SHP77 (cell line): ENCODE measurements around the gene CEACAM8.
"Not testable (repeated sequence)": the region's sequence is repeated elsewhere in the genome, so short reads cannot be mapped to it uniquely, and the experiment has no call there.

Experiments
- DNase-seq, 2 experiments: peaks; one replicate each; lab custom pipeline; 2025; lab: John Stamatoyannopoulos, UW

The CEACAM8 gene

GRCh38 chr19:42594617-42595489 lies at the start of gene CEACAM8:
TSS of gene CEACAM8 (minus strand) at chr19:42594924. CDS start at chr19:42594828, 96 bp downstream.
- DNase-seq = no peak

- DNase-seq = not testable (repeated sequence)
These were observed 44.8 kb upstream of the CEACAM8 start for GRCh38 chr19:42639324-42640092.

- no peak for DNase-seq
These were observed 40.5 kb upstream of the CEACAM8 start for GRCh38 chr19:42635233-42635539.

- DNase-seq = peak; percentile 3 to 8
These were observed 39.9 kb upstream of the CEACAM8 start for GRCh38 chr19:42634409-42635232.

GRCh38 chr19:42629191-42629590 lies 34.5 kb upstream of the CEACAM8 start:
- DNase-seq = no peak

- DNase-seq = no peak
These were observed 33.9 kb upstream of the CEACAM8 start for GRCh38 chr19:42628411-42629140.

- DNase-seq = no peak
These were observed 33.2 kb upstream of the CEACAM8 start for GRCh38 chr19:42627916-42628315.

GRCh38 chr19:42626181-42626580 lies 31.5 kb upstream of the CEACAM8 start:
- no peak for DNase-seq

- no peak for DNase-seq
These were observed 24.5 kb upstream of the CEACAM8 start for GRCh38 chr19:42619271-42619670.

- no peak for DNase-seq
These were observed 18.9 kb upstream of the CEACAM8 start for GRCh38 chr19:42613666-42614065.

GRCh38 chr19:42610401-42610915 lies 15.7 kb upstream of the CEACAM8 start:
- DNase-seq = not testable (repeated sequence)

GRCh38 chr19:42606660-42607351 lies 12.1 kb upstream of the CEACAM8 start:
- DNase-seq = peak; percentile 41 to 59

GRCh38 chr19:42601811-42602443 lies 7.2 kb upstream of the CEACAM8 start:
- no peak for DNase-seq

- DNase-seq = peak; percentile 3 to 14
These were observed 1.8 kb upstream of the CEACAM8 start for GRCh38 chr19:42596391-42597072.

- DNase-seq = no peak
These were observed 937 bp upstream of the CEACAM8 start for GRCh38 chr19:42595550-42596172.

GRCh38 chr19:42589792-42590191 lies 4.9 kb downstream of the CEACAM8 start:
- DNase-seq = no peak

- DNase-seq = no peak
These were observed 10.3 kb downstream of the CEACAM8 start for GRCh38 chr19:42584466-42584865.

GRCh38 chr19:42577016-42577415 lies 17.7 kb downstream of the CEACAM8 start:
- DNase-seq = no peak

GRCh38 chr19:42576241-42576640 lies 18.5 kb downstream of the CEACAM8 start:
- DNase-seq = no peak
